Fibroblast of skin of right biceps (primary cell): ENCODE measurements around the gene CPD.
"Not testable (repeated sequence)": the region's sequence is repeated elsewhere in the genome, so short reads cannot be mapped to it uniquely, and the experiment has no call there.

ENCODE experiments used
- DNase-seq: peaks from one replicate; pipeline ENCODE4 v3.0.0-alpha.2; 2013

CPD gene

DNA sequence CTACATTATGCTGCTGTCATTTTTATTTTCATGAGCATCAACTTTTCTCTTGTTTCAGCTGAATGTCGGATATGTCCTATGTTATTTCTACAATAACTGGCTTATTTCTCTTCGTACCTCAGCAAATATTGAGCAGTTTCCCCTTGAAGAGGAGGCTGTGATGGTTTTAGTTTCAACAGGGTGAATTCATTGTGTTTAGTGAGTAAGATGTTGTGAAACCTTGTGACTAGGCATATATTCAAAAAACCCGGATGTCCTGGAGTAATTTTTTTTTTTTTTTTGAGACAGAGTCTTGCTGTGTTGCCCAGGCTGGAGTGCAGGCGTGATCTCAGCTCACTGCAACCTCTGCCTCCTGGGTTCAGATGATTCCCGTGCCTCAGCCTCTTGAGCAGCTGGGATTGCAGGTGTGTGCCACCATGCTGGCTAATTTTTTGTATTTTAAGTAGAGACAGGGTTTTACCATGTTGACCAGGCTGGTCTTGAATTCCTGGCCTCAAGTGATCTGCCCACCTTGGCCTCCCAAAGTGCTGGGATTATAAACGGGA lies 11.1 kb downstream of the CPD start:
- no peak for DNase-seq

DNA sequence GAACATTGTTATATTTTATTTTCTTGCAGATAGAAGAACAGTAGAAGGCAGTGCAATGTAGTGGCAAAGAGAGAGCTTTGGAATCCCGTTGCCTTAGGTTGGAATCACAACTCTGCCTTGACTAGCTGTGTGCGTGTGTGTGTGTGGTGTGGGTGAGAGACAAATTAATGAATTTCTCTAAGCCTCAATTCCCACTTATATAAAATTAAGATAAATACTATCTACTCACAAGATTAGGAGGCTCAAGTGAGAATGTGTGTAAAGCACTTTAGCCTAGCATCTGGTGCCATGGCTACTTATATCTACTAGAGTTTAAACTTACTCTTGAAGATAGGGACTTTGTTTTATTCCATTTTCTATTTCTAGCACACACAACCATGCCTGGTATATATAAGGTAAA lies 12.8 kb downstream of the CPD start:
- DNase-seq = no peak

DNA sequence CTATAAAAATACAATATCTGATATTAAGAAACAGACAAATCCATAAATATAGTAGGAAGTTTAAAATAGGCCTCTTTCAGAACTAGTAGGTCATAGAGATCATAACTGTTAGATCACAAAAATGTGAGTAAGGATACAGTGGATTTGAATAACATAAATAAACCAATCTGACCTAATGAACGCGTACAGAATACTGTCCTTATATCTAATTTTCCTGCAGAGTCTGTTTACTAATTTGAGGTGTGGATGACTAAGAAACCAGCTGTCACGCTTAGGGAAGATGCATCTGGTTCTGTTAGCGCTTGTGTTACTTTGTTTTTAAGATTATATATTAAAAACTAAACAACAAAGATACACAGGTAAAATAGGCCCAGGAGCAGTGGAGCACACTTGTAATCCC lies 14.8 kb downstream of the CPD start:
- DNase-seq = no peak

- no peak for DNase-seq
Observed at GRCh38 chr17:30393911-30394867, 15.5 kb downstream of the CPD start.

- no peak for DNase-seq
Observed at GRCh38 chr17:30395398-30396022, 16.8 kb downstream of the CPD start.

- DNase-seq = no peak
Observed at GRCh38 chr17:30396129-30396528, 17.4 kb downstream of the CPD start.

GRCh38 chr17:30396612-30397011 lies 17.9 kb downstream of the CPD start:
- DNase-seq = no peak

DNA sequence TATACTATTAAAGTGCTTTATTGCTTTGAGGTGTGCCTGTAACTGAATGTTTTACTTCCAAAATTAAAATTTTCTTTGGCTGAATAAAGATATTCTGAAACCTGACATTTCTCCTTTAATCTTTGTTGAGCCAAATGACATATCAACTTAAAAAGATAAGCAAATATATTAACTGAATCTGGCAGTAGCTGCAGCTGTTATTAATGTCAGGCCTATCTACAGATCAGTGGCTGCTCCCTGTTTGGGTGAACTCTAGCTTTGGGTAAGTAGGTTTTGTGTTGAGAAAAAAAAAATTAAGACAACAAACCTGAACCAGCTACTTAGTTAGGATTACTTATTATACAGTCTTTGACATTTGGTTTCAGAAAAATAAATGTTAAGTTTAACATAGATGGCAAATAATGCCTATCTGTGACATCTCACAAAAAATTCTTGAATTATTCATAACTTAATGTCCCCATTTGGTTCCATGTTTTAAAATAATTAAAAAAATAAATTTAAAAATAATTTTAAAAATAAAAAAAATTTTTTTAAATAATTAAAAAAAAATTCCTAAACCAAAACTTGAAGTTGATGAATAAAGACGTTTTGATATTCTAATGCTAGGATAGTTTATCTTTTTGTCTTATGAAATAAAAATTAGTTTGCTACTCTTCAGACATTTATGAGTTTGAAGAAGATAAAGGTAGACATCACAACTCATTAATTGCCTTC lies 19.8 kb downstream of the CPD start:
- DNase-seq = no peak

- no peak for DNase-seq
Observed at GRCh38 chr17:30401097-30401496, 22.4 kb downstream of the CPD start.

DNA sequence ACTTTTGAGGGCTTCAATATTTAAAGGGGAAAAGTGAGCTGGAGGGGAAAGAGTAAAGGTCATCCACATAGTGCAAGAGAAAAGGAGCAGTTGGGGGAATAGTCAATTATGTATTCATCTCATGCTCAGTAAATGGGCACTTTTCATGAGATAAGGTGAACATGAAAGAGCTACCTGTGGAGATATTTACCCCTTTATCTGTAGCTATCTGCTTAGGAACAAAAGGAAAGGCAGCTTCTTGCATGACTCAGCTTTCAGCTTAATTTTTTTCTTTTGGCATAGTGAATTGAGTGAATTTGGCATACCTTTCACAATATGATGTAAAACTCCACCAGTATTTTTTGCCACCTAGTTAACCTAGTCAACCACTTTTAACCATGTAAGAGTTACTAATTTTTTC lies 26.4 kb downstream of the CPD start:
- no peak for DNase-seq

DNA sequence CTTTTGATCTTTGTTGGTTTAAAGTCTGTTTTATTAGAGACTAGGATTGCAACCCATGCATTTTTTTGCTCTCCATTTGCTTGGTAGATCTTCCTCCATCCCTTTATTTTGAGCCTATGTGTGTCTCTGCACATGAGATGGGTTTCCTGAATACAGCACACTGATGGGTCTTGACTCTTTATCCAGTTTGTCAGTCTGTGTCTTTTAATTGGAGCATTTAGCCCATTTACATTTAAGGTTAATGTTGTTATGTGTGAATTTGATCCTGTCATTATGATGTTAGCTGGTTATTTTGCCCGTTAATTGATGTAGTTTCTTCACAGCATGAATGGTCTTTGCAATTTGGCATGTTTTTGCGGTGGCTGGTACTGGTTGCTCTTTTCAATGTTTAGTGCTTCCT lies 31.9 kb downstream of the CPD start:
- not testable (repeated sequence) for DNase-seq

DNA sequence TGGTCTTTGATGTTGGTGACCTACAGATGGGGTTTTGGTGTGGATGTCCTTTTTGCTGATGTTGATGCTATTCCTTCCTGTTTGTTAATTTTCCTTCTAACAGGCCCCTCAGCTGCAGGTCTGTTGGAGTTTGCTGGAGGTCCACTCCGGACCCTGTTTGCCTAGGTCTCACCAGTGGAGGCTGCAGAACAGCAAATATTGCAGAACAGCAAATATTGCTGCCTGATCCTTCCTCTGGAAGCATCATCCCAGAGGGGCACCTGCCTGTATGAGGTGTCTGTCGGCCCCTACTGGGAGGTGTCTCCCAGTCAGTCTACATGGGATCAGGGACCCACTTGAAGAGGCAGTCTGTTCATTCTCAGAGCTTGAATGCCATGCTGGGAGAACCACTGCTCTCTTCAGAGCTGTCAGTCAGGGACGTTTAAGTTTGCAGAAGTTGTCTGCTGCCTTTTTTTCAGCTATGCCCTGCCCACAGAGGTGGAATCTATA lies 33.3 kb downstream of the CPD start:
- DNase-seq = not testable (repeated sequence)

GRCh38 chr17:30413109-30413508 lies 34.4 kb downstream of the CPD start:
- peak; percentile 36 for DNase-seq

DNA sequence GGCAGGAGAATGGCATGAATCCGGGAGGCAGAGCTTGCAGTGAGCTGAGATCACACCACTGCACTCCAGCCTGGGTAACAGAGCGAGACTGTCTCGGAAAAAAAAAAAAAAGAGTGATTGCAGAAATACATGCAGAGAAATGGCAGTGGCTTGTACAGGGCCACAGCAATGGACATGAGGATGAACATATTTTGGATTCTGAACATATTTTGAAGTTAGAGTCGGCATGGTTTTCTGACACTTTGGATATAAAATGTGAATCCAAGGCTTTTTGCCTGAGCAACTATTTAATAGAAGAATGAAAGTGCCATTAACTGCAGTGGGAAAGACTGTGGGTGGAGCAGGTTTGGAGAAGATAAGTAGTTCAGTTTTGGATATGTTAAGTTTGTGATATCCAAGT lies 35.8 kb downstream of the CPD start:
- DNase-seq = peak; percentile 38

DNA sequence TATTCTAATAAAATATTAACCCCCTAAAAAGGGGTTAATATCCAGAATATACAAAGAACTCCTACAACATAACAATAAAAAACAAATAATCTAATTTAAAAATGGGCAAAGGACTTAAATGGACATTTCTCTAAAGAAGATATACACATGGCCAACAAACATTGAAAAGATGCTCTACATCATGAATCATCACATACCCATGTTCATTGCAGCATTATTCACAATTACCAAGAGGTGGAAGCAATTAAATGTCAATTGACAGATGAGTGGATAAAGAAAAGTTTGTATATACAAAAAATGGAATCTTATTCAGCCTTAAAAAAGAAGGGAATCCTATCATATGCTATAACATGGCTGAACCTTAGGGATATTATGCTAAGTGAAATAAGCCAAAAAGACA lies 36.8 kb downstream of the CPD start:
- peak; percentile 43 for DNase-seq

- not testable (repeated sequence) for DNase-seq
Observed at GRCh38 chr17:30418070-30418469, 39.3 kb downstream of the CPD start.

DNA sequence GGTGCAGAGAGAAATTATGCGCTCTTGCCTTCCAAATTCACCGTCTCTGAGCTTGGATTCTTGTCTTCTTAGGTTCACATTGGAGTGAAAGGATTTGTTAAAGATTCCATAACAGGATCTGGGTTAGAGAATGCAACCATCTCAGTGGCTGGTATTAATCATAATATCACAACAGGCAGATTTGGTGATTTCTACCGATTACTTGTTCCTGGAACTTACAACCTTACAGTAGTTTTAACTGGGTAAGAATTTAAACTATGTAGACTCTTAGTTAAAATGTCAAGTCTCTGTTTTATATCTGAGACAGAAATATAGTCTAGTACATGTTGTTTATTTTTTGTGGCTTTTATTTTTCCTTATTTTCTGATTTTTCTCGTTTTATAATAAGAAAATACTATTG lies 42.9 kb downstream of the CPD start:
- DNase-seq = no peak

DNA sequence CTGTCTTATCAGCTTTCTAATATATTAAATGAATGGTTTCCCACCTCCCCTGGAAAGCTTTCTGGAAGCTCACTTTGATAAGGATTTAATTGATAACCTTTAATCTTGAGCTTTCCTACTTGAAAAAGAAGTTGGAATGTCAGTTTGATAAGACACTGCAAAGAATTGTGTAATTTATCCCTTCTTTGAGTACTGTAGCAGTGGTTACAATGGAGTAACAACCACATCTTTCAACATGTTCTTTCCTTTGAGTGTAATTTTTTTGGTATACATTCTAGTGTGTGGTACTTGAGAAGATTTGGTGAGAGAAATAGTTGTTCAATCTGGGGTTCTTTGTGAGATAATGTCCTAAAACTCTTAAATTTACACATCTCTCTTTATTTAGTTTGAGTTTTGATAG lies 43.4 kb downstream of the CPD start:
- no peak for DNase-seq

- no peak for DNase-seq
Observed at GRCh38 chr17:30424471-30424870, 45.7 kb downstream of the CPD start.

DNA sequence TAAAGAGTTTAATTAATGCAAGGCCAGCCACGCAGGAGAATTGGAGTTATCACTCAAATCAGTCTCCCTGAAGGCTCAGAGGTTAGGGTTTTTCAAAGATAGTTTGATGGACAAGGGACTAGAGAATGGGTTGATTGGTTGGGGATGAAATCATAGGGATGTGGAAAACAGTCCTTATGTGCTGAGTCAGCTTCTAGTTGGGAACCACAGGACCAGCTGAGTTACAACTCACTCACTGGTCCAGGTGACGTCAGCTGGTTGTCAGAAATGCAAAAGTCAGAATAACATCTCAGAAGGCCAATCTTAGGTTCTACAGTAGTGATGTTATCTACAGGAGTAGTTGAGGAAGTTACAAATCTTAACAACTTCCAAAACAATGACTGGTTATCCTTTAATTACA lies 47.6 kb downstream of the CPD start:
- DNase-seq = peak; percentile 15

- no peak for DNase-seq
Observed at GRCh38 chr17:30427611-30428010, 48.9 kb downstream of the CPD start.

DNA sequence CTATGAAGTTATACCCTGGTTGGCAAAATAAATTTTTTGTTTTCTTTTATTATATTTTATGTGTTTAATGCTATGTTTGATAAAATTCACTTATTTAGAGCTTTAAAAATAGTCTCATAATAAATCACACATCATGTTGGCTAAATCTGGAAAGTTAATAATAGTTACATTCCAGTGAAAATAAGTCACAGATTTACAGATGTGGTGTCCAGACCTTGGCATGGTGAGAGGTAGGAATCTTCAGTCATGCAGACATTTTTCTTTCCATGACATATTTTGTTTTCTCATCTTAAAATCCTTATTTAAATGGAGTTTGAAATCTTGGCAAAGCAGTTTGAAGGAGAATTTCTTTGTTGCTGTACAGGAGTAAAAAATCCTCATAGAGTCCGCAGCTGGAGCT lies 50.4 kb downstream of the CPD start:
- peak; percentile 78 for DNase-seq

DNA sequence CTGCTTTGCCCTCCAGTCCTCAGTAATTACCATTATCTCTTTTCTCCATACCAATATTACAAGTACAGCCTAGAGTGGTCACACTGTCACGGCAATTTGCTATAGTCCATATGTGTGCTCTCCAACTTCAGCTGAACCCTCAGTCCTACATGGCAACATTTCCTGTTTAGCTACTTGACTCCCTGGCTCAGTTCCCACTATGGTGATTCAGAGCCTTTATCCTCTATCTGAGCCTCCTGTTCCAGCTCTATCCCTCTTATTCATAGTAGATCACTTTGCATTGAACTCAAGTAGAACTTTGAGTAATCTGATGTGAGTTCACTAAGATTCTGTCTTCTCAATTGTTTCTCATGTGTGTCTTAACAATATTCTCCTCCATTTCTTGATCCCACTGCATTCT lies 54.8 kb downstream of the CPD start:
- peak; percentile 92 for DNase-seq
